Subcutaneous abdominal adipose tissue (tissue), 5 donors: ENCODE data around the gene ABCC6.
"Not testable (repeated sequence)": the region's sequence is repeated elsewhere in the genome, so short reads cannot be mapped to it uniquely, and the experiment has no call there.

Source experiments
- H3K27ac ChIP-seq: one replicate; pipeline ENCODE4 v1.7.0; 2013; ENCODE audit warnings: low read depth, mild to moderate bottlenecking, inconsistent platforms, low read length, moderate library complexity
- H3K27me3 ChIP-seq, 5 donors: one replicate each; pipeline ENCODE4 v1.7.0; 2013; ENCODE audit warnings: low read length in 5 of 5, inconsistent platforms in 1 of 5; ENCODE audit not compliant: control insufficient read depth in 5 of 5, insufficient read depth in 4 of 5
- H3K36me3 ChIP-seq, 5 donors: one replicate each; pipeline ENCODE4 v1.7.0; 2013; ENCODE audit warnings: low read length in 5 of 5; ENCODE audit not compliant: control insufficient read depth in 5 of 5, insufficient read depth in 5 of 5
- H3K4me1 ChIP-seq, 5 donors: one replicate each; pipeline ENCODE4 v1.7.0; 2013; ENCODE audit warnings: low read length in 5 of 5, mild to moderate bottlenecking in 3 of 5, moderate library complexity in 1 of 5; ENCODE audit not compliant: control insufficient read depth in 5 of 5, insufficient read depth in 5 of 5
- H3K4me3 ChIP-seq, 5 donors: one replicate each; pipeline ENCODE4 v1.7.0; 2013; ENCODE audit warnings: low read length in 5 of 5, low read depth in 1 of 5
- H3K9ac ChIP-seq, 5 donors: one replicate each; pipeline ENCODE4 v1.7.0; 2013; ENCODE audit warnings: low read length in 5 of 5, mild to moderate bottlenecking in 4 of 5, moderate library complexity in 3 of 5
- H3K9me3 ChIP-seq, 5 donors: one replicate each; pipeline ENCODE4 v1.7.0; 2013; ENCODE audit warnings: low read length in 5 of 5; ENCODE audit not compliant: control insufficient read depth in 5 of 5
- donor health status: healthy.
- donor health status: healthy.
- donor health status: healthy.
- donor health status: healthy.
- donor health status: healthy.

The ABCC6 gene

GRCh38 chr16:16157166-16157565, 66.1 kb downstream of the ABCC6 start:
- Histone ChIP-seq H3K4me1 (no peaks in the 10 kb centered on the region), H3K27ac (no peak overlapping the region), H3K9ac (no peak overlapping the region), H3K36me3 (peaks cover 18 to 67% (median 61%) of the 10 kb centered on the region in 5 donors), H3K9me3 (peaks cover 0 to 20% (median 17%) of the 10 kb centered on the region in 5 donors), H3K4me3 (no peak overlapping the region), H3K27me3 (no peaks in the 10 kb centered on the region)

GRCh38 chr16:16155234-16155633, 68.1 kb downstream of the ABCC6 start:
- Histone ChIP-seq H3K4me1 (peaks cover 0 to 7% (median 6%) of the 10 kb centered on the region in 5 donors), H3K36me3 (peaks cover 18 to 57% (median 52%) of the 10 kb centered on the region in 5 donors), H3K9me3 (peaks cover 0 to 20% (median 17%) of the 10 kb centered on the region in 5 donors), H3K4me3 (no peak overlapping the region), H3K27me3 (no peaks in the 10 kb centered on the region), H3K9ac (no peak overlapping the region), H3K27ac (no peak overlapping the region)

GRCh38 chr16:16154281-16154951, 68.9 kb downstream of the ABCC6 start:
- no peak overlapping the region for H3K9ac ChIP-seq
- H3K27me3 ChIP-seq, result no peaks in the 10 kb centered on the region
- H3K27ac ChIP-seq, result no peak overlapping the region
- peaks cover 18 to 49% (median 45%) of the 10 kb centered on the region in 5 donors for H3K36me3 ChIP-seq
- H3K9me3 ChIP-seq, result peaks cover 0 to 15% (median 12%) of the 10 kb centered on the region in 5 donors
- H3K4me3 ChIP-seq, result no peak overlapping the region
- peaks cover 3 to 15% (median 12%) of the 10 kb centered on the region in 5 donors for H3K4me1 ChIP-seq

- H3K9ac ChIP-seq, H3K4me3 ChIP-seq, H3K27me3 ChIP-seq, H3K27ac ChIP-seq, H3K9me3 ChIP-seq: not testable (repeated sequence)
- Histone ChIP-seq H3K36me3 (peaks cover 9 to 45% (median 35%) of the 10 kb centered on the region in 5 donors), H3K4me1 (peaks cover 3 to 16% (median 12%) of the 10 kb centered on the region in 5 donors)
Measured at GRCh38 chr16:16153000-16153399, 70.3 kb downstream of the ABCC6 start.

GRCh38 chr16:16151315-16151714, 72.0 kb downstream of the ABCC6 start:
- H3K27ac ChIP-seq, result no peak overlapping the region
- no peak overlapping the region for H3K9ac ChIP-seq
- H3K27me3 ChIP-seq, result no peaks in the 10 kb centered on the region
- no peaks in the 10 kb centered on the region for H3K9me3 ChIP-seq
- no peak overlapping the region for H3K4me3 ChIP-seq
- H3K36me3 ChIP-seq, result peaks cover 4 to 41% (median 23%) of the 10 kb centered on the region in 5 donors
- peaks cover 3 to 16% (median 12%) of the 10 kb centered on the region in 5 donors for H3K4me1 ChIP-seq

GRCh38 chr16:16150878-16151152, 72.5 kb downstream of the ABCC6 start:
- Histone ChIP-seq H3K27ac (no peak overlapping the region), H3K4me3 (no peak overlapping the region), H3K9me3 (no peaks in the 10 kb centered on the region), H3K36me3 (peaks cover 4 to 42% (median 20%) of the 10 kb centered on the region in 5 donors), H3K27me3 (no peaks in the 10 kb centered on the region), H3K9ac (no peak overlapping the region), H3K4me1 (peaks cover 3 to 16% (median 12%) of the 10 kb centered on the region in 5 donors)

GRCh38 chr16:16150117-16150877, 73.0 kb downstream of the ABCC6 start:
- peaks cover under 1 to 43% (median 20%) of the 10 kb centered on the region in 5 donors for H3K36me3 ChIP-seq
- H3K27ac ChIP-seq, result no peak overlapping the region
- no peak overlapping the region for H3K4me3 ChIP-seq
- H3K4me1 ChIP-seq, result peaks cover 3 to 16% (median 12%) of the 10 kb centered on the region in 5 donors
- no peaks in the 10 kb centered on the region for H3K9me3 ChIP-seq
- H3K27me3 ChIP-seq, result no peaks in the 10 kb centered on the region
- peak overlapping the region in 1 of 5 donors; percentile 20 for H3K9ac ChIP-seq

- Histone ChIP-seq H3K27me3 (no peaks in the 10 kb centered on the region), H3K4me1 (peaks cover 3 to 16% (median 12%) of the 10 kb centered on the region in 5 donors), H3K4me3 (no peak overlapping the region), H3K9ac (no peak overlapping the region), H3K27ac (no peak overlapping the region), H3K9me3 (no peaks in the 10 kb centered on the region), H3K36me3 (peaks cover 0 to 41% (median 17%) of the 10 kb centered on the region in 5 donors)
Measured at GRCh38 chr16:16149710-16150116, 73.6 kb downstream of the ABCC6 start.

- Histone ChIP-seq H3K36me3 (peaks cover 0 to 41% (median 19%) of the 10 kb centered on the region in 5 donors), H3K4me1 (peaks cover 3 to 16% (median 12%) of the 10 kb centered on the region in 5 donors), H3K9ac (no peak overlapping the region), H3K27ac (no peak overlapping the region), H3K9me3 (no peaks in the 10 kb centered on the region), H3K27me3 (no peaks in the 10 kb centered on the region), H3K4me3 (no peak overlapping the region)
Measured at GRCh38 chr16:16148755-16149154, 74.5 kb downstream of the ABCC6 start.

GRCh38 chr16:16148000-16148599, 75.2 kb downstream of the ABCC6 start:
- H3K9ac ChIP-seq, H3K4me3 ChIP-seq, H3K27me3 ChIP-seq, H3K27ac ChIP-seq, H3K9me3 ChIP-seq: not testable (repeated sequence)
- Histone ChIP-seq H3K4me1 (peaks cover 3 to 16% (median 12%) of the 10 kb centered on the region in 5 donors), H3K36me3 (peaks cover 0 to 40% (median 19%) of the 10 kb centered on the region in 5 donors)
